Uterus (tissue), 4 donors: ENCODE data around the gene ZNF48. TPM values are rescaled to one million over a fixed set of nuclear protein-coding genes. Genes with fewer than 3 reads are reported as not detected.

Experiments
- DNase-seq, 2 donors: peaks; one replicate each; pipeline ENCODE4 v3.0.0-alpha.2; 2019 to 2020
- H3K27ac ChIP-seq, 2 donors: fragments of 200-600 bp; sonication (generic); 1 replicate in 1 of 2; 2 replicates in 1 of 2; pipeline ENCODE4 v1.5.1; 2016 to 2018
- H3K27me3 ChIP-seq, 2 donors: fragments of 200-600 bp; sonication (generic); one replicate each; pipeline ENCODE4 v1.5.1; 2018 to 2019; ENCODE audit warnings: control low read depth in 1 of 2
- H3K36me3 ChIP-seq, 2 donors: fragments of 200-600 bp; sonication (generic); one replicate each; pipeline ENCODE4 v1.5.1; 2019; ENCODE audit warnings: control low read depth in 1 of 2
- H3K4me1 ChIP-seq, 2 donors: fragments of 200-600 bp; sonication (generic); one replicate each; pipeline ENCODE4 v1.5.1; 2018 to 2019; ENCODE audit warnings: control low read depth in 1 of 2
- H3K4me3 ChIP-seq, 2 donors: fragments of 200-600 bp; sonication (generic); 1 replicate in 1 of 2; 2 replicates in 1 of 2; pipeline ENCODE4 v1.5.1; 2018 to 2019; ENCODE audit warnings: mild to moderate bottlenecking in 1 of 2
- H3K9me3 ChIP-seq, 2 donors: fragments of 200-600 bp; sonication (generic); one replicate each; pipeline ENCODE4 v1.5.1; 2019; ENCODE audit warnings: control low read depth in 1 of 2
- CTCF ChIP-seq, 4 experiments: fragments of 200-600 bp in 2 of 4; fragments of 450-650 bp in 2 of 4; sonication (generic) in 2 of 4; IDR thresholded peaks; one replicate each; pipeline ENCODE4 v1.5.1; 2016 to 2019; ENCODE audit warnings: antibody characterized with exemption in 4 of 4, mild to moderate bottlenecking in 2 of 4, moderate library complexity in 1 of 4
- POLR2A ChIP-seq, 2 donors: fragments of 450-650 bp; IDR thresholded peaks; one replicate each; pipeline ENCODE4 v1.6.1; 2016; ENCODE audit warnings: antibody characterized with exemption in 2 of 2, mild to moderate bottlenecking in 1 of 2, moderate library complexity in 1 of 2
- intact Hi-C: fragments of 100-400 bp; cut with DNase I; formaldehyde crosslinking; loops from one replicate; pipeline ENCODE4 v1.15.1; 2023; ENCODE audit warnings: low total_unique reads
- small RNA-seq: library from RNA; depleted of rRNA; stranded (forward); fragments of <200 nt; gene quantifications from one replicate; pipeline ENCODE3, GENCODE V24; 2016
- total RNA-seq, 4 donors: library from RNA; depleted of rRNA in 3 of 4; stranded (reverse); fragments of >200 nt in 3 of 4; gene quantifications; one replicate each; pipeline versions ENCODE4 v1.1.0 to v1.2.4, GENCODE V29; 2014 to 2023
- donor health status: DM: yes; HTN: yes; CAD: no.

Gene ZNF48
- total RNA-seq, 4 donors from 2014 or later: 2.6 to 21.0 (median 12.7) TPM

GRCh38 chr16:30447512-30448226, 52.4 kb downstream of the ZNF48 start:
- Histone ChIP-seq H3K4me1 (no peaks in the 10 kb centered on the region), H3K27me3 (no peaks in the 10 kb centered on the region), H3K9me3 (no peaks in the 10 kb centered on the region), H3K27ac (no peak overlapping the region), H3K4me3 (no peak overlapping the region), H3K36me3 (no peaks in the 10 kb centered on the region)
- intact Hi-C loops: no loop called here
- TF ChIP-seq CTCF (IDR thresholded peaks at IDR 0.05): no peak
- no peak for TF ChIP-seq POLR2A (IDR thresholded peaks at IDR 0.05)
- DNase-seq: no peak

DNA sequence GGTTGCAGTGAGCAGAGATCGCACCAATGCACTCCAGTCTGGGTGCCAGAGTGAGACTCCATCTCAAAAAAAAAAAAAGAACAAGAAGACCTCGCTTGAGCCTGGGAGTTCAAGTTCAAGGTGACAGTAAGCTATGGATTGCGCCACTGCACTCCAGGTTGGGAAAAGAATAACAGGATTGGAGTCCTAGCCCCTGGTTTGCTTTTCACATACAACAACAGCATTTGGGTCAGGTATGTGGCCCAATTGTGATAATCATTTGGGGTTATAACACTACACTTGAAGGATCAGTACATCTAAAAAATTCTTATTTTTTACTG, 53.9 kb downstream of the ZNF48 start:
- H3K27me3 ChIP-seq: no peaks in the 10 kb centered on the region
- H3K27ac ChIP-seq: no peak overlapping the region
- no peak for DNase-seq
- no peaks in the 10 kb centered on the region for H3K36me3 ChIP-seq
- no peaks in the 10 kb centered on the region for H3K4me1 ChIP-seq
- no peaks in the 10 kb centered on the region for H3K9me3 ChIP-seq
- TF ChIP-seq CTCF (IDR thresholded peaks at IDR 0.05) (no peak), POLR2A (IDR thresholded peaks at IDR 0.05) (no peak)
- no peak overlapping the region for H3K4me3 ChIP-seq
- intact Hi-C loops: no loop called here

Small RNA genes lying within 50 kb of the gene (small RNA-seq; reads per million reads assigned to genes)
- gene RF00406: 0.30 reads per million

Other genes starting within 250 kb of the ZNF48 start
- 10 to 100 TPM; 12.7 to 30.5 (median 18.2) TPM for gene CORO1A, start 211.8 kb upstream of the ZNF48 start, total RNA-seq
- gene BOLA2B, start 201.8 kb upstream of the ZNF48 start, total RNA-seq: 10 to 100 TPM in 2 of 4 donors, 1 to 10 TPM in 1, not detected in 1; 4.7 to 34.1 (median 27.5) TPM
- gene SLX1A, start 201.5 kb upstream of the ZNF48 start, total RNA-seq: 100 to 1,000 TPM in 1 of 4 donors, 10 to 100 TPM in 3; 10.6 to 142 (median 41.0) TPM
- 10 to 100 TPM in 2 of 4 donors, 1 to 10 TPM in 2; 1.8 to 26.5 (median 9.5) TPM for gene SULT1A3, start 196.2 kb upstream of the ZNF48 start, total RNA-seq
- 10 to 100 TPM in 3 of 4 donors, 1 to 10 TPM in 1; 1.9 to 38.5 (median 13.5) TPM for gene NPIPB13, start 146.9 kb upstream of the ZNF48 start, total RNA-seq
- gene CD2BP2, start 40.1 kb upstream of the ZNF48 start, total RNA-seq: 10 to 100 TPM; 27.9 to 74.7 (median 32.8) TPM
- gene TBC1D10B, start 24.9 kb upstream of the ZNF48 start, total RNA-seq: 10 to 100 TPM; 20.7 to 50.1 (median 29.9) TPM
- 1 to 10 TPM in 1 of 4 donors, not detected in 3; 1.2 TPM for gene MYL11, start 20.6 kb upstream of the ZNF48 start, total RNA-seq
- 1 to 10 TPM in 2 of 4 donors, not detected in 2; 1.0 to 5.3 TPM for gene SEPTIN1, start 12.9 kb upstream of the ZNF48 start, total RNA-seq
- 10 to 100 TPM; 12.2 to 75.3 (median 25.6) TPM for gene ZNF771, start 12.2 kb downstream of the ZNF48 start, total RNA-seq
- 10 to 100 TPM; 10.2 to 51.5 (median 28.7) TPM for gene DCTPP1, start 34.6 kb downstream of the ZNF48 start, total RNA-seq
- 10 to 100 TPM; 13.6 to 30.9 (median 17.1) TPM for gene SEPHS2, start 50.5 kb downstream of the ZNF48 start, total RNA-seq
- gene ITGAL, start 77.3 kb downstream of the ZNF48 start, total RNA-seq: 1 to 10 TPM in 3 of 4 donors, not detected in 1; 3.6 to 5.6 (median 4.7) TPM
- gene ZNF768, start 131.1 kb downstream of the ZNF48 start, total RNA-seq: 10 to 100 TPM in 3 of 4 donors, 1 to 10 TPM in 1; 8.8 to 41.3 (median 28.5) TPM
- 10 to 100 TPM in 2 of 4 donors, 1 to 10 TPM in 2; 3.8 to 16.1 (median 10.2) TPM for gene ZNF747, start 139.4 kb downstream of the ZNF48 start, total RNA-seq
- 10 to 100 TPM in 2 of 4 donors, 1 to 10 TPM in 2; 1.5 to 11.3 (median 7.3) TPM for gene ZNF764, start 163.0 kb downstream of the ZNF48 start, total RNA-seq
- 10 to 100 TPM in 3 of 4 donors, 1 to 10 TPM in 1; 9.6 to 27.1 (median 12.5) TPM for gene ZNF688, start 176.3 kb downstream of the ZNF48 start, total RNA-seq
- 10 to 100 TPM in 2 of 4 donors, 1 to 10 TPM in 2; 6.8 to 37.4 (median 15.2) TPM for gene ZNF785, start 190.3 kb downstream of the ZNF48 start, total RNA-seq
- gene ZNF689, start 215.0 kb downstream of the ZNF48 start, total RNA-seq: 10 to 100 TPM in 1 of 4 donors, 1 to 10 TPM in 3; 3.1 to 11.5 (median 7.0) TPM